Hindlimb muscle (tissue), 1 donor: ENCODE measurements around the gene CDPF1. TPM values are rescaled to one million over a fixed set of nuclear protein-coding genes. Genes with fewer than 3 reads are reported as not detected.

Experiments
- DNase-seq: peaks from one replicate; pipeline ENCODE4 v3.0.0-alpha.2; 2013
- polyA plus RNA-seq: library from polyadenylated mRNA; unstranded; fragments of 120-200 nt; gene quantifications from one replicate; pipeline ENCODE4 v1.2.1, GENCODE V29; 2013; ENCODE audit not compliant: insufficient read length

Gene CDPF1
- polyA plus RNA-seq, 1 donor: 14.2 TPM

- DNase-seq: no peak
These were observed 6.4 kb upstream of the CDPF1 start for GRCh38 chr22:46256358-46256958.

DNA sequence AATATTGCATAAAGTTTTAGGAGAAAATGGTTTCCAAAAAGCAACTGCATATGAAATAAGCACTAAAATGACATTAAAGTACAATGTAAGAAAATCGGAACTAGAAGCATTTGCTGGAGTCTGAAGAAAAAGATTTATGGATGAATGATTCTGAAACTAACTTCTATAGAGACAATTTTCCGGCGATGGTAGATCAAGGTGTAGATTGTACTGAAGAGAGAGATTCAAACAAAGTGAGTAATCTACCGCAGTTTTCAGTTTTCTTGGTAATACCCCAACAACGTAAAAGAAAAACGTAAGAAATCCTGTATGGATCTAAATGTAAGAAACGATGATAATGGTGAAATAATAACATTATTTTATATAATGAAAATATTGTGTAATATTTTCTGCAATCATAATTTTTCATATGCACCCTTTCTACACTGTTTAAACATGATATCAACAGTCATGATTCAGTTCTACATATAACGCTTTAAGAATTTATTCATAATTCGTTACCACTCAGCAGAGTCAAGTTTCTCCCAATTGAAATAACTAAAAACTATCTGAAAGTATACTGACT lies 1.8 kb upstream of the CDPF1 start:
- DNase-seq: no peak

- DNase-seq: no peak
These were observed 1.2 kb upstream of the CDPF1 start for GRCh38 chr22:46251266-46251665.

GRCh38 chr22:46250783-46251125 lies 661 bp upstream of the CDPF1 start:
- no peak for DNase-seq

DNA sequence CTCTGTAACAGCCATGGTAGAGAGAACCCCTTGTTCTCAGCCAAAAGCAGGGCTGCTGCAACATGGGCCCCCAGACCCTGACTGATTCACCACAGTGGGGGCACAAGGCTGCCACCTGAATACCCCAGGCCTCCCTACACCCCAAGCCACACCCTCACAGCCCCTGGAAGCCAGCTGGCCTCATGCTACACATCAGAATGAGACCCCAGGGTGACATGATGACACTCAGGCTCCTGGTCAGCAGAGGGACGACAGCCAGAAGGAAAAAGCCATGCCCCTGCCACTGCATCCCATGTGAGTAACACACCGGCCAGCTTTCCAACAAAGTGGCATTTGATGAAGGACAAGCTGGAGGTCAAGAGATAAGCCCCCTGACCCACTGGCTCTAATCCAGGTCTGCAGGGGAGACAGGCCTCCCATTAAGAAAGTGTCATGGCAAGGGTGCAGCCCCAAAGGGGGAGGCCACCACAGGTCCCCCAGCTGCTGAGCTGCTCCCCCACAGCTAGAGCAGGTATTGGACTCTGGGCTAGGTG lies 2.6 kb downstream of the CDPF1 start:
- no peak for DNase-seq

DNA sequence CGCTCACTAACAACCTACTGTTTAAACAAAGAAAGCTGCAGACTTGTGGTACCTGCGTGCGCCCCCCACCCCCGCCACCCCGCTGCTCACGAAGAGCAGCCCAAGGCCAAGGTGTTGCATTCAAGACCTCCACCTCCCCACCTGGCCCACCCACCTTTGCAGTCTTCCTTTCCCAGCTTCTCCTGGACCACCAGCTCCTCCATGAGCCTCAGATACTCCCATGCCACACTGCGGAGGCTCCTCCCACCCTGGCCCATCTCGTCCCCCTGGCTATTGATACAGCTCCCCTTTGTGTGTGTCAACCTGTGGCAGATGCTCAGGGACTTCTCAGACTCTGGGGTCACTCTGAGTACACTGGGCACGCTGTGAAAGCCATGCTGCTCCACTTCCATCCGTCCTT lies 3.9 kb downstream of the CDPF1 start:
- no peak for DNase-seq

GRCh38 chr22:46245511-46245910 lies 4.6 kb downstream of the CDPF1 start:
- DNase-seq: peak; percentile 68

DNA sequence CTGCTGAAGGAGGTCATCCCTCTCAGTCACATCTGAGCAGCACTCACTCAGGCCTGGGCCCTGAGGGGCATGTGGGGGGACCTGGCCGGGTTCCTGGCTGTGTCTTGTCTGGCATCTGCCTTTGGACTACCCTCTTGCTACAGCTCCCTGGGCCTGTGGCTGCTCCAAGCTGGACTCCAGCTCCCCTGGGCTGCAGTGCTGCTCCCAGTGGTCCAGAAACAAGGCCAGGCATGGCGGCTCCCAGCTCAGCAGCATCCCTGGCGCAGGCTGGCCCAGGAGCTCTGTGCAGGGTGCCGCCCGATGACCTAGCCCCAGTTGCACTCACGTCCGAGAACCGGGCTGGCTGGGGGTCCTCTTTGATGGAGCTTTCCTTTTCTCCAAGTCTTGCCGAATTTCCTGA lies 5.3 kb downstream of the CDPF1 start:
- DNase-seq: no peak

- no peak for DNase-seq
These were observed 8.0 kb downstream of the CDPF1 start for GRCh38 chr22:46242076-46242475.

GRCh38 chr22:46241396-46242007 lies 8.6 kb downstream of the CDPF1 start:
- DNase-seq: no peak

- no peak for DNase-seq
These were observed 9.2 kb downstream of the CDPF1 start for GRCh38 chr22:46240907-46241306.

DNA sequence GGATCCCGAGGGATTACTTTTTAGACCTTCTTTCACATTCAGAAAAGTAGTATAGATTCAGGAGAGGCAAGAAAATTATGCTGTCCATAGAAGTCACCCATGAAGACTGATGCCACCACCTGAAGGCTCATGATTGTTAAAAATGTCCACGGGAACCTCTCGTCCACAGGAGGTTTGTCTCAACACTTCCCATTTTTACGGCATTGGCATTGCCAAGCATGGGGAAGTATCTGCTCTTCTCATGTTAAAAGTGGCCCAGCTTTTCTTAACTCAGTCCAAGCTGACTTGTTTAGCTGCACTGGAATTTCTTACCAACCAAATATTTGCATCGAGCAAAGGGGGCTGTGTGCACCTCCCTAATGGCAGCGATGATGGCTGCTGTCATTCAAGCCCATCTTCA lies 9.6 kb downstream of the CDPF1 start:
- no peak for DNase-seq

GRCh38 chr22:46240073-46240472 lies 10.0 kb downstream of the CDPF1 start:
- DNase-seq: no peak

DNA sequence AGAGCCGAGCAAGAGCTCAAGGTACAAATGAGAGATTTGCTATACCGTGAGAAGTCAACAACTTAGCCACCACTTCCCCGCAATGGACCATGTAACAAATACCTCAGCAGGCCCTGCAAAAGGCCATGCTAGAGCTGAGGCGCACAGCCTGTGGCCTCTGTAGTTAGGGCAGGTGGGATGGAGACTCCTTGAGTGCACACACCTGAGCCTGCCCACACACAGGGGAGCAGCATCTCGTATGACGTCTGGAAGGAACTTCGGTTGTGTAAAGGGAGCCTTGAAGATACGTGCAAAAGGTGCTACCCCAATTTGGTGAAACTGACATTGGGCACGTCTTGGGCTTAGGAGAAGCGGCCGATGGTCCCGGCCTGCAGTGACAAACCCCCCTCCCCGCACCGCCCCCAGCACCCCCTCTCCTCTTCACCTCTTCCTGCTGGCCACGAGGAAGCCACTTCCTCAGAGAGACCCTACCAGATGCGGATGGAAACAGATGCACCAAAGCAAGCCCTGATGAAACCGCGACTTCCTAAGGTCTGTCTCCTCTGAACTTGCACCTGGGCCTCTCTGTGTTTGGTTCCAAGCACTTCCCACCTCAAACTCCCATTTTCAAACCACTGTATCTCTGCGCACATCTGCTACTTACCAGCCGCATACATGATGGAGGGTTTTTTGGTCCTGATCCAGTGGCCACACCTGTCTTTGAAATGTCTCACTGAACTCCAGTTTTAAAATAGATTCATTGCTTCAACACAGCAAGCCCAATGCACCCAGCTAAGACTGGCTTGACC lies 10.6 kb downstream of the CDPF1 start:
- DNase-seq: no peak

DNA sequence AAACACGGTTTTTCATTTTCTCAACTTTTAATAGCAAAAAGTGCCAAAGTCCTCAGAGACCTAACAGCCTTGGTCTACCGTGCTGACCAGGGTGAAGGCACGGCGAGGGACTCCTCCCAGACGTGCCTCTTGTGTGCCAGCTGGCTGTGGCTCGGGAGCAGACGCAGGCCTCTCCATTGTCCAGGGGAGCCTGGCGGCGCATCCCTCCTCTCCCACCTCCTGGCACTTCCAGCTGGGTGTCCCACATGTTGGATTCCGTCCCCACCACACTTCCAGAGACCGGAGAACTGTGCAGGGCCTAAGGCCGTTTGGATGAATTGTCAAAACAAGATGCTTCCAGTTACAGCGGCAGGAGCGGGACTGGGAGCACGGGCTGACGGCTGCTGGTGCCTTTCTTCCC lies 11.6 kb downstream of the CDPF1 start:
- DNase-seq: no peak

GRCh38 chr22:46237453-46238124 lies 12.5 kb downstream of the CDPF1 start:
- DNase-seq: no peak

- no peak for DNase-seq
These were observed 15.1 kb downstream of the CDPF1 start for GRCh38 chr22:46234969-46235368.

- no peak for DNase-seq
These were observed 16.9 kb downstream of the CDPF1 start for GRCh38 chr22:46233231-46233630.

DNA sequence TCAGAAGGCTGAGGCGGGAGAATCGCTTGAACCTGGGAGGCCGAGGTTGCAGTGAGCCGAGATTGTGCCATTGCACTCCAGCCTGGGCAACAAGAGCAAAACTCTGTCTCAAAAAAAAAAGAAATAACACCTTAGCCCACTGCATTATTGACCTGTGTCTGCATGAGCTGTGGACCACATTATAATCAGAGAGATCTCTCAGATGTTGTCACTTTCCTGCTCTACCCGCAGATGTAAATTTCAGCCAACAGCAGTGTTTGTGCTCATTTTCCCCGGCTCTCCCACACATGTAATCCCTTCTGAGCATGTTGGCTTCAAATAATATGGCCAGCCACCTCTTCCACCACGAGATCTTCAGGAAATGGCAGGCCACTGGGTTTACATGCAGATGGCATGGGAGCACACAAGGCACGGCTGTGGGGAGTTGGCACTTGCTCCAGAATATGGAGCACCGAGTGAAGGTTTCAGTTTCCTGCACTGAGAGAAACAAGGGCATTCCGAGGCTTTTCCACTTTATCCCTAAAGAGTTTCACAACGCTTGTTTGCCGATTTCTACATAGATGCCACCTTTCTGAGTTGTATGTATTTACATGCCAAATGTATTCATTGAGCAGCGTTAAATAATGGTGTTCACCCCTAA lies 19.7 kb downstream of the CDPF1 start:
- no peak for DNase-seq

DNA sequence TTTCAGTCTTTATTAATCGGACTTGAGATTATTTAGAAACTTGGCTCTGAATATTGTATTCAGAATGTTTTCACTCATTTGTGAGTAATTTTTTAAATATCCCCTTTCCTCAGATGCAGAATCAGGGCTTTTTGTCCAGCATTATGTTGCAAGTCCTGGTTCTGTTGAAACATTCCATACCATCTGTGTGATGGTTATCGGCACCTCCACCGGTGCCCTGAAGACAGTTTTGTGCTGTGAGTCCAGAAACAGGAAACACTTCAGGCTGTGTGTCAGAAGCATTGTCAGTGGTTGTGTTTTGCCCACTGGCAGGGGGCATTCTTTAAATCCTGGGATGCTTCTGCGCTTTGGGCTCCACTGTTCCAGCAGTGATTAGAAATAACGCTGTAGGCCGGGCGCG lies 20.4 kb downstream of the CDPF1 start:
- no peak for DNase-seq

DNA sequence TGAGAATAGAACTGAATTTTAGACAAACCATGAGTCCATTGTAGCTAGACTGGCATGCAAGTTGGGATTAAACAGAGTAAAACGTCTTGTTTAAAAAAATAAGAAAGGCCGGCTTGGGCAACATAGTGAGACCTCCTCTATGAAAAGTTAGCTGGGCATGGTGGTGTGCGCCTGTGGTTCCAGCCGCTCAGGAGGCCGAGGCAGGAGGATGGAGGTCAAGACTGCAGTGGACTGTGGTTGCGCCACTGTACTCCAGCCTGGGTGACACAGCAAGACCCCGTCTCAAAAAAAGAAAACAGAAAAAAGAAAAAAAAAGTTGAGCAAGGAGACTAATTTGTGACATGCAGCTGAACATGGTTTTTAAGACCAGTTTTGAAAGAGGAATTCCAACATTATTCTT lies 23.5 kb downstream of the CDPF1 start:
- no peak for DNase-seq

DNA sequence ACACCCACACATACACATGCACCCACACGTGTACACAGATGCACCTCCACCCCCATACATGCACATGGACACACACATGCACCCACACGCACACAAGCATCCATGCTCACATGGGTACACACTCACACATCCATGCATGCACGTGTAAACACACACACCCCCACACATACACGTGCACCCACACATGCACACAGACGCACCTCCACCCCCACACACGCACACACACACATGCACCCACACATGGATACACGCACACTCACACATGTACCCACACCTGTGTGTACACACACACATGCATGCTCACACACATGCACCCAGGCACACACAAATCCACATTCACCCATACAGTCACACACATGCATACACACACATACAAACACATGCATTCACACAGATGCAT lies 24.5 kb downstream of the CDPF1 start:
- no peak for DNase-seq

- no peak for DNase-seq
These were observed 25.2 kb downstream of the CDPF1 start for GRCh38 chr22:46224898-46225290.
